NCI-H82 treated with DMSO at 0.1 percent for 48 hours (cell line): Measurements from ENCODE around the gene COL4A1.

Experiments
- DNase-seq: peaks from one replicate; lab custom pipeline; 2025; ENCODE audit not compliant: unreplicated experiment; lab: John Stamatoyannopoulos, UW

The COL4A1 gene

GRCh38 chr13:110294622-110295021 is 12.3 kb downstream of the COL4A1 start:
- DNase-seq: no peak

DNA sequence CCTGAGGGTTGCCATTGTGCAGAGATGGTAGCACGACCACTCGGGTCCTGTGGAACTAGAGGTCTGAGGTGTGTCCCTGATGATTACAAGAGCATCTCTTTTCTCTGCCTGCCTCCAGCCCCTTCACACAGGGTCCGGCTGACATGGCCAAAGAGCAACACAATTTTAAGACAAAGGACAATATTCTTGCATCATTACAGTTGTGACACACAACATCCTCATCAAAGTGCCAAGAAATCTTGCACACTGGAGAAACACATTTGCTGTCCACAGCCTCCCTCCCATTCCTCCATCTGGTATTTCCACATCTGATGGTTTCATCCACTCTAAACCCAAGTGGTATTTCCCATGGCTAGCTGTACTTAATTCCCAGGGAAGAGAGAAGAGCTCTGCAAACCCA is 12.8 kb downstream of the COL4A1 start:
- DNase-seq: no peak

GRCh38 chr13:110293649-110294048 is 13.3 kb downstream of the COL4A1 start:
- no peak for DNase-seq

DNA sequence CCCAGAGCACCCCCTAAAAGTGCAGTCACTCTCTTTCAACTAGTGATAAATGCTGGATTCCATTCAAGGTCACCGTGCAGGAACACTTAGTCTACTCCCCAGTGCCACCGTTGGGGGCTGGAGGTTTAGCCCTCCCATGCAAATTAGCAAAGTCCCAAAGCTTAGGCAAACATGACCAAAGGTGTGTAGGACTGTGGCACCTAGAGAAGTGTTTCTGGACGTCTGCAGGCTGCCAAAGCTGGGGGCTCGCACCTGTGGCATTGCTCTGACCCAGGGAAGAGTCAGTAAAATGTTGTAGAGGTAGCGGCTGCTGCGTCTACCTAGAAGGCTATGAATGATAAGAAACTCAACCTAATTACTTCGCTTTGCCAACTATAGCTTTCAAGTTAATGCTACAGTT is 13.9 kb downstream of the COL4A1 start:
- DNase-seq: no peak

GRCh38 chr13:110291286-110291685 is 15.7 kb downstream of the COL4A1 start:
- no peak for DNase-seq

DNA sequence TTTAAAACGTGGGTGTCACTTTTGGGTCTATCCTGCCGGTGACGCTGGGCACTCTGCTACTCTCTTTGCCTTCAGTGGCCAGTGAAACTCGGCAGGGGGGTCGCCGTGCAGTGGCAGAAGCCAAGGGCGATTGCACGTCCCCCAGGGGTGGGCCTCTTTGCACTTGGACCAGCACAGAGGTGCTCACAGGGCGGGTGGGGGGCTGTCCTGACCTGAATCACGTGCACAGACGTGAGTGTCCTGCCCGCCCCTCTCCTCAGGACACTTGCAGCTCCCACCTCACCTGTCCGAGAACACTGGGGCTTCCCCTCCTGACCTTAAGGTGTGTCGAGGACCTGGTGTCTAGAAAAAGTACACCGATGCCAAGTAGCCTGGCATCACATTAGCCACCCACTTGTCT is 16.1 kb downstream of the COL4A1 start:
- DNase-seq: no peak

DNA sequence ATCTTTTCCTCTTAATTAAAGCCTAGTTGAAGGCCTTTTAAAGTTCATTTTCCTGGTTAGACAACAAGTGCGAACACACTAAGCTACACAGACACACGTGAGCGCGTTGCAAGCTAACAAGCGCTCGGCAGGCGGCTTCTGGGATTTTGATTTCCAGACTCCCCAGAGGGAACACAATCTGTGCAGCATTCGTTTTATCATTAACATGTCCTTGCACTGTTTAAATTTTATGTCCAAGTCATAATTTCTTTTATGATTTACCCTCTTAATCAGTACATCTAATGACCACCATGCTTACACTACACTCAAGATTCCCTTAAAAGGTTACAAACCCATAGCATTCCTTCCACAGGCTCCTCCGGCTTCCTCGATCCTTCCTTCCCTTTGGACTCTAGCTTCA is 16.8 kb downstream of the COL4A1 start:
- DNase-seq: no peak

- DNase-seq: no peak
These were observed 17.3 kb downstream of the COL4A1 start for GRCh38 chr13:110289661-110290060.

DNA sequence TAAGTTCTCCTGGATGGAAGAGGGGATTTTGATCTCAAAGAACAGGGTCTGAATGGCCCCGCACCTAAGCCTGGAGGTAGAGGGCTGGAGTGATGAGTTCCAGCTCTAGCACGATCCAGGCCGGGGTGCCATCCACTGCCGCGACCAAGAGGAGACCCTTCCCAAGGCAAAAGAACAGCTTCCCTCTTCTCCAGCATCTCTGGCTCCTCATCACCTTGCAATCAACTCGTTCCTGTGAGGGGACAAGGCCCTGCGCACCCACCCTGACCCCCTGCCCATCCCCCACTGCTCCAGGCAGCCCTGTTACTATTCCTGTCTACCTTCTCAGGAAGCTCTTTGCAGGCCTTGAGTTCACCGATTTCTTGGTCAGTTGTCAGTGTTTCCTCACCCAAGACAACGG is 17.8 kb downstream of the COL4A1 start:
- DNase-seq: no peak

- DNase-seq: no peak
These were observed 19.8 kb downstream of the COL4A1 start for GRCh38 chr13:110286833-110287819.

- no peak for DNase-seq
These were observed 20.7 kb downstream of the COL4A1 start for GRCh38 chr13:110285991-110286832.

DNA sequence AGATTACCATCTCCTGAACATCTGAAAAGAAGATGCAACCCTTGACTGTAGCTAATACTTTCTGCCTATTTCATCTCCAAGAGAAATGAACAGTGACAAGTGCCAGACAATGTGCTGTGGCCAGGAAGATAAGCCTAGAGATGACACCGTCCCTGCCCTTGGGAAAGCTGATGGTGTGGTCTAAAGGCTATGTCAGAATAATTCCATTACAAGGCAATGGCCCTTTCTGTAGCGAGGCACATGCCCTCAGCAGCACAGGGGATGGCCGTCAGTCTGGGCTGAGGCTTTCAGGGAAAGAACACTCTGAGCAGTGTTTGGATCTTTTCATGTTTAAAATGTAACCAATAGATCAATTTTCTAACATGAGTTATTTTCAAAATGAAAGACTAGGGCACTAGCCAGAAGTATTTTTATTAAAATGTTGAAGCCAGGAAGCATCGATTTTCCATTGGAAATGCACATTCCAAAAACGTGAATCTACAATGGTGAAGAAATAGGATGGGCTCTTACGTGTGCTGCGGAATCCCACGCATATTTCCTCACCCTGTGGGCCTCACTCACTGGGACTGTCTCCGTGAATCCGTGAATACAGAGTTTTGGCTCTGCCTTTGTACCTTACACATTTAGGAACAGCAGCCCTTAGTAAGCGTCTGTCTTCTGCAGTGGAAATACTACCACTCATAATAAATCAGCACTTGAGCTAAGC is 22.0 kb downstream of the COL4A1 start:
- no peak for DNase-seq

DNA sequence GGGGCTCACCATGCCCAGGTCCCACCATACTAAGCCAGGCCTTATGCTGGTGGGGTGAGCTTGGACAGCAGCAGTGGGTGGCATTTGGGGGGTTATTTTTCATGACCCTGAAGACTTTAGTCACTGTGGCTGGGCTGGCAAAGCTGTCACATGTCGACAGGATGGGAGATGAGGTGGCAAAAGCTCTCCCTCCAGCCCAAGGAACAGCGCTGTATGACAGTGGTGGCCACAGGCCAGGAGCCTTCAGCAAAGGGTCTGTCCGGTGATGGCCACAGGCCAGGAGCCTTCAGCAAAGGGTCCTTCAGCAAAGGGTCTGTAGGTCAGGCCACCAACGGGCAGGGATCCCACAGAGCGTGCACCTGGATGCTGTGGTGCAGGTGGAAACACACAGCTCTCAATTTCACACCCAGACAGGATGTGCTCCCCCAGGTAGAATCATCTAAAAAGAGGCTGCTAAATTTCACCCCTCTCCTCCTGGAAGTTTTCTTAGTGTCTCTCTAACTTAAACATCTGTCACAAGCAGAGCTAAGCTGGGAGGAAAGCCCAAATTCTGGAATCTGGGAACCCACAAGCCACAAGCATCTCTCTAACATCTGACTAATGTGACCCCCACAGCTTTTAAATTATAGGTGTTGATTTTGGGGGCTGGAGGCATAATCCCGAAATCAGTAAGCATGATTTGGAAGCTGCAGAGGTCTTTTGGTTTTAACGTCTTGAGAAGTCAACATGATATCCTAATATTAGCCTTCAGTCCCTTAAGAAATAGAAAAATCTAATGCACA is 23.0 kb downstream of the COL4A1 start:
- DNase-seq: no peak

- no peak for DNase-seq
These were observed 24.6 kb downstream of the COL4A1 start for GRCh38 chr13:110282316-110282841.

GRCh38 chr13:110281736-110282135 is 25.2 kb downstream of the COL4A1 start:
- no peak for DNase-seq

- no peak for DNase-seq
These were observed 25.8 kb downstream of the COL4A1 start for GRCh38 chr13:110280985-110281688.

DNA sequence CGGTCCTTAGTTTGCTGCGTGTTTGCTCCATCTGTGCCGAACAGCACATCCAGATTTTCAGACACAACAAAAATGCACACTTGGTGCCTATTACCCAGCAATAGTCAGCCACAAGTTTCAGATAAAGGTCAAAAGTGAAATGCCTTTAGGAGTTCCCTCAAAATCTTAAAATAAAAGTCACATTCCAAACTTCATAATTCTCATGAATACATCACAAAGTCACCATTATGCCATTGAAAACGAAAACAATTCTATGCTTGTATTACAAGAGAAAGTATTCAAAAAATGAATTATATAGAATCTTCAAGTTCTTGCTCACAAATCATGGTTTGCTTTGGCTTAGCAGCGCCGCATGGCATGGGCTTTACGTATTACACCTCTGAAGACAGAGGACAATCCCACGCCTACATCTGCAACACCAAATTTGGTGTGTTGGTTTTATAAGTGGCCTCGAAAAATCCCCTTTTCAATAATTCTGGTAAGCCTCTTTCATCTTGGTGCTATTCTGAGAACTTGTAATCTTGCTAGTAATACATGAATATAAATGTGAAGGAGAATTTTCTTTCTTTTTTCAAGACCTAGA is 26.6 kb downstream of the COL4A1 start:
- DNase-seq: no peak

- DNase-seq: no peak
These were observed 27.3 kb downstream of the COL4A1 start for GRCh38 chr13:110279684-110280083.

DNA sequence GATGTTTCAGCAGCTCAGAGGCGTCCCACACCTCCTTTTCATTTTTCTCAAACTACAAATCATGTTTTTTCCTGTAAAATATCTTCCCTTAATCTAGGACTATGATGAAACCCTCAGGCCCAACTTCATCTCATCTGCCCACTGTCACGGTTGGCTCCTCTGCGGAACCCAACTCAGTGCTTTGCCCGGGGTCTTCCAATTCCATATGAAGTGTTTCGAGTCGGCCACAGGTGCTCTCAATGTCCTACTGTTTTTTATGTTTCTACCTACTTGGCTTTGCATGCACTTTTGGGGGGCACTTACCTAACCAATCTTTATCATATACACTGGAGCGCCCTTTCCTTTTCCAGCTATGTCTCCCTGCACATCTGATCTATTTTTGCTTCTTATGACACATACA is 28.1 kb downstream of the COL4A1 start:
- no peak for DNase-seq
